Muscle of back (tissue), 11 donors: ENCODE results near the gene IFT74. TPM values are rescaled to one million over a fixed set of nuclear protein-coding genes. Genes with fewer than 3 reads are reported as not detected.

Experiments used
- DNase-seq, 3 donors: peaks; one replicate each; pipeline versions ENCODE4 v3.0.0 to v3.0.0-alpha.2; 2013
- polyA plus RNA-seq, 10 donors: library from polyadenylated mRNA; unstranded; fragments of 120-200 nt; gene quantifications; one replicate each; pipeline ENCODE4 v1.2.1, GENCODE V29; 2013; ENCODE audit not compliant: insufficient read length in 10 of 10

The IFT74 gene
- polyA plus RNA-seq, 10 donors = 11.2 to 17.5 (median 14.4) TPM

DNA sequence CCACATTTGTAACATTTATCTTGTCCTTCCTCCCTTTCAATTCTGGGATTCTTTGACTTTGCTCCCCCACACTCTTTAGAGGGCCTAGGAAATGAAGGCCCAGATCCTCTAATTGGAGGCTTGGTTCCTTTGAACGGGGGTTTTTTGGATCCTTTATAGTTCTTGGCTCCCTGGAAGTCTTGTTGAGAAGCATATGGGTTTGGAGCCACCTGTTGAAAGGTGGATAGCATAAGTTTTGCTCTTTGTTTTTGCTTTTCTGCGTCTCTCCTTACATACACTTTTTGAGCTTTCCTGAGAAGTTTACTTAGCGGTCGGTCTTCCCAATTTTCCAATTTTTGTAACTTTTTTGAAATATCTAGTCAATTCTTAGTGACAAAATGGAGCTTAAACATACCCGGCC, 17.8 kb downstream of the IFT74 start:
- DNase-seq = no peak

DNA sequence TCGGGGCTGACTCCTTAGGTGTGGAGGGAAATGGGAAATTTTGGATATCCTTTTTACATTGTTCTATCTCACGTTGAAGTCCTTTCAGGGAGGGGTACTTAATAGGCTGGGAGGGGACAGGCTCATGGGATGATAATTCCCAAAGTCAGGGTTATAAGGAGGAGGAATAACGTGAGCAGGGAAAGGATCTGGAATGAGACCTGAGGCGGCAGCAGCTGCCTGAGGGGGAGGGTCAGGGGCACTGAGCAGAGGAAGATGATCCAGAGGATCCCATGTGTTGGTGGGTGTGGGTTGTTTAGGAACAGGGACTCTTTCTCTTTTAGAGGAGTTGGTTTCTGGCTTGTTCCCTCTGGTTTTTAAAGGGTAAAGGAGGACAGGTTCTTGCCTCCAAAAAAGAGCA, 18.7 kb downstream of the IFT74 start:
- DNase-seq = no peak

DNA sequence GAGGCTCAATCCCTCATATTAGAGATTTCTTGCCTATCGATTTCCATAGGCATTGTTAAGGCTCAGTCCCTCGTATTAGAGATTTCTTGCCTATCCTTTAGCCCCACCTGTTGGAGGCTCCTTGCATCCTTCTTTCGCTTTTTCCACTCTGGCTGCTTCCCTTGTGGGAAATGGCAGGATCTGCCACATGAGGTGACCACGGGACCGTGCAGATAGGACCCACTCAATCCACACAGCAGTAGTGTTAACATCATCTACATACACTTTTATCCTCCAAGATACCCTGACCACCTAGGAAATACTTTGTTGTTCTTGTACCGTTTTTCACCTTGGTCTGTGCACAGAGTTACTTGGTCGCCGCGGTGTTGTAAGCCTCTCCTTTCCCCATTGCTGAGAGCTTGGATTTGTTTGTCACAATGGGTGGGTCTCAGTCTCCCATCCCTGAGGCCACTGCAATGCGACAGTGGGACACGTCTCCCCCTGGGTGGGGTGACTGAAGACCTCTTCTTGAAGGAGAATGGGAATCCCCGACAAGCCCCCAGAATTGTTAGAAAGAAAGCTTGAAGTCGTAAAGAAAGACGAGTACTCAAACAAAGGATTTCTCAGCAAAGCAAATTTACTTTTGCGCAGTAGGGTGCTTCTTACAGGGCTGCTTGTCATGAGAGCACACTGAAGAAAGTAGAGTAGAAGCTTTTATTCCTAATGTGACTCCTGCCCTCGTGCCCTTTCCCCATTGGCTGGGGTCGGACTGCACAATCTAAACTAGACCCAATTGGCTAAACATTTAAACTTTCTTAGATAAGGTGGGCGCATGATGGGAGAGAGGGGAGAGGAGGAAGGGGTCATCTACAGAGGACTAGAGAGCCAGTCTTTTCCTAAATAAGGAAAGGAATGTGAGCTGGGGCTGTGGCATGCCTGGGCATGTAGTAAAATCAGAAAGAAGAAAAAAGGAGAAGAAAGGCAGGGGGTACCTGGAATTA, 19.8 kb downstream of the IFT74 start:
- peak; percentile 13 to 39 (median 36) for DNase-seq

DNA sequence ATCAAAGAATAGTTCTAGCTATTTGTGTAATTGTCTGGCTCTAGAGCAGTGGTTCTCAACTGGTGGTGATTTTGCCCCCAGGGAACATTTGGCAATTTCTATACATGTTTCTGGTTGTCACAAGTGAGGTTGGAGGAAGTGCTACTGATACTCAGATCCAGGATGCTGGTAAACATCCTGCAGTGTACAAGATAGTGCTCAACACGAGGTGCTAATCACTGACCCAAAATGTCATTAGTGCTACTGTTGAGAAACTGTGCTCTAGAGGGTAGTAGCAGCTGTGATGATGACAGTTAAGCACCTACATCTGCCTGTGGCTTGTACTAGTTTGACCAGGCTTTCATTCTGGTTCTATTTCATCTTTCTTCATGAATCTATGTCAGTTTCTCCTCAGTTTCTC, 27.1 kb downstream of the IFT74 start:
- DNase-seq = no peak

DNA sequence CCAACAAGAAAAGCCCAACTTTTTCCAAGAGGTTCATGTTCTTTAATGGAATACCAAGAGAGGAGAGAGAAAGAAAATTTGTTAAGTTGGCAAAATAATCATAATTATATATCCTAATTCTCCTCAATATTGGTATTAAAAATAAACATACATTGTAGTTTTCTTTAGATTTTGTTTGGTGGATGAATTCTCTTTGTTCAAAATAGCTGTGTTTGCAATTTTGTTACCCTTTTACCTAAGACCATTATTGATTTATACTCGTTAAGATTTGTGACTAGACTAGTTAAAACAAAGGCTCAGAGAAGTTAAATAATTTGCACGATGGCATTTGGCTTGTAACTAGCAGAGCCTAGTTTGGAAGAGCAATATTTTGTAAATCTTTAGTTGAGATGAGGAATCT, 39.6 kb downstream of the IFT74 start:
- DNase-seq = no peak

DNA sequence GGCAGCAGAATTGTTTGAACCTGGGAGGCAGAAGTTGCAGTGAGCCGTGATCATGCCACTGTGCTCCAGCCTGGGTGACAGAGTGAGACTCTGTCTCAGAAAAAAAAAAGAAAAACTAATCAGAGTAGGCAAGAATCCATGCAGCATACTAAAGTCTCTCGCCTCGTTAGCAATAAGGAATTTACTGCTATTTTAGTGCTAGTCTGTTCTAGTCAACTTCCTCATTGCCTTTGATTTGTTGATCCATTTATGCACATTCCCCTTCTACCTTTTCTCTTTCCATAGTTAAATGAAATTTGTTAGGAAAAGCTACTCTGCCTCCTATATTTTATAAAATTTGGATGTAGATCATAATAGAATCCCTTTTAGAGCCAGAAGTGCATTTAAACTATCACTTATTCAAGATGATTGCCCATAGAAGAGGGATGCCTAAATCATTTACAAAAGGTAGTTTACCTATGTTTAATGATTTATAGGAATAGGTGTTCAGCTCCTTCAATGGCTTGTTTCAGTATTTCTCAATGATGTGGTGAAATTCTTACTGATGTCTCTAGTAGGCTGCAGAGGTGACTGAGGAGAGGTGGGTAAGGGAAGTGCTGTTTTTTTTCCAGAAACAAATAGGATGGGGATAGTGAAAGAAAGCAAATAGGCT, 47.3 kb downstream of the IFT74 start:
- no peak for DNase-seq

DNA sequence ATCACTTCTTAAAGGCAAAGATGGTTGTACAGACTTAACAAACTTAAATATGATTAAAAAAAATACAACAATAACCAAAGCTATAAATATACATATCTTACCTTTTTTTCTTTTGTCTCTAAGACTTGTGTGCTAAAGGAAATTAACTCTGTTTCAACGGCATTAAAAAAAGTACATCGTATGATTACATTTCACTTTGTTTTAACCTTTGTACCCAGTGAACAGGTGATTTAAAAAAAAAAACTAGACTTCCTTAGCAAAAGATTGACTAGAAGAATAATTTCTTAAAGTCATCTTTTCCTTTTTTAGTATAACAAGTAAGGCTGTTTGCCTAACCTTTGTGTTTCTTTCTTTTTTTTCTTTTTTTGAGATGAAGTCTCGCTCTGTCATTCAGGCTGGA, 49.3 kb downstream of the IFT74 start, which contains the start of gene LRRC19:
LRRC19 (minus strand) TSS at position 182 of the 400 bp plus-strand sequence. CDS start 5,978 bp downstream, outside the sequence.
- no peak for DNase-seq

DNA sequence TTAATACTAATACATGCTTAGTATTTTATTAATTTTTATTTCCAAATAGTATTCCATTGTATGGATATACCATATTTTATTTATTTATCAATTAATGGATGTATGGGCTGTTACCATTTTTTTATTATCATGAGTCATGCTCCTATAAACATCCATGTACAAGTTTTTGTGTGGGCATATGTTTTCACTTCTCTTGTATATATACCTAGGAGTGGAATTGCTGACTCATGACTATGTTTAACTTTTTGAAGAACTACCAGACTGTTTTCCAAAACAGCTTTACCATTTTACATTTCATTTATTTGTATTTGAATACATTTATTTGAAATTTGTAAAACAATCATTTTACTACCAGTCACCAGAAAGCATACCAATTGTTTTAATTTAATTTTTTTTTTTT, 63.4 kb downstream of the IFT74 start:
- no peak for DNase-seq

DNA sequence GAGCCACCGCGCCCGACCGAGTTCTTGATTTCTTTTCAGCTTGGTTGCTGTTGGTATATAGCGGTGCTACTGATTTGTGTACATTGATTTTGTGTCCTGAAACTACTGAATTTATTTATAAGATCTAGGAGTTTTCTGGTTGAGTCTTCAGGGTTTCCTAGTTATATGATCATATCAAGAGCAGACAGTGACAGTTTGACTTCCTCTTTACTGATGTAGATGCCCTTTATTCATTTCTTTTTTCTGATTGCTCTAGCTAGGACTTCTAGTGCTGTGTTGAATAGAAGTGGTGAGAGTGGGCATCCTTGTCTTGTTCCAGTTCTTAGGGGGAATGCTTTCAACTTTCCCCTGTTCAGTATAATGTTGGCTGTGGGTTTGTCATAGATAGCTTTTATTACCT, 66.7 kb downstream of the IFT74 start:
- no peak for DNase-seq

DNA sequence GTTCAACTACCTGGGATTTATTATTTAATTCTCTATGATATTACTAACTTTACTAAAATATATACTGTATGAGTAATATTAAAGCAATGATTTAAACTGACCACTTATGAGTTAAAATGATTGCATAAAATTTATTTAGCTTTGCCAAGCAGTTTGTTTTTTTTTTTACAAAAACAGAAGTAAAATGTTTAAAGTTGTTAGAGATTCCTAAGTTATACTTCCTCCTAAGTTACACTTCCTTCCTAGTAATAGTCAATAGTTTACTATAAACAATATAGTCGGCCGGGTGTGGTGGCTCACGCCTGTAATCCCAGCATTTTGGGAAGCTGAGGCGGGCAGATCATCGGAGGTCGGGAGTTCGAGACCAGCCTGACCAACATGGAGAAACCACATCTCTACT, 73.0 kb downstream of the IFT74 start:
- DNase-seq = no peak

DNA sequence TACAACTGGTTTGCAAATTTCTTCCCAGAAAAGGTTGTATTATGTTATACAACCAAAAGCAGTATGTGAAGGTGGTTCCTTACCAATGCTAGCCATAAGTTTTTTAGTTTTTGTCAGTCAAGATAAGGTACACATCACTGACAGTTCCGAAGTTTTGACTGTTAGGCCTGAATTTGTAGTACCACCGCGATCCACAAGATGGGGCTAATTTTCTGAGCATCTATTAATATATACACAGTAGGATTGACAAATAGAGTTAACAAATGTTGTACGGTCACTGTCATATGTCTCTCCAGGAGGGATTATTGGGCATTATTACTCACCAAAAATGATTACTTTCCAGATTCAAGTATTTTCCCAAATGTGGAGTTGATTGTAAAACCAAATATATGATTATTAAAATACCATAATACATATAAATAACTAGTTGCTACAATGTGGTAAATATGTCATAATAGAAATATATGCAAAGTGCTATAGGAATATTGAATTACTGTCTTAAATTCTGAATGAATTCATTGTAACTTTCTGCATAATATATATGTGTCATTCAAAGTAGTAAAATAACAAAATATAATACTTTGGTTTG, 77.7 kb downstream of the IFT74 start:
- peak; percentile 41 to 70 (median 61) for DNase-seq

DNA sequence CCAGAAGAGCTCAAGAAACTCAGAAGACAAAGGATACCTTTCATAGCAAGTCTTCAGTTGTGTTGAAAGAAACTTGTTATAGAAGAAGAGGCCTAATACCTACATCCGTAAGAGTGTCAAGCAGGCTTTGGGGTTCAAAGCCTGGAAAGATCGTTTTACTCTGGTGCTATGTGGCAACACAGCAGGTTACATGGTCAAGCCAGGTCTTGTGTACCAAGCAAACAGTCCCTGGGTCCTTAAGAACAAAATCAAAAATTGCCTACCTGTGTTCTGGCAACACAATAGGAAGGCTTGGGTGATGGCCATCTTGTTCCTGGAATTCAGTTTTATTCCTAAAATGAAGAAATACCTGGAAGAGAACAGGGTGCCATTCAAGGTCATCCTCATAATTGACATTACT, 81.3 kb downstream of the IFT74 start:
- no peak for DNase-seq

DNA sequence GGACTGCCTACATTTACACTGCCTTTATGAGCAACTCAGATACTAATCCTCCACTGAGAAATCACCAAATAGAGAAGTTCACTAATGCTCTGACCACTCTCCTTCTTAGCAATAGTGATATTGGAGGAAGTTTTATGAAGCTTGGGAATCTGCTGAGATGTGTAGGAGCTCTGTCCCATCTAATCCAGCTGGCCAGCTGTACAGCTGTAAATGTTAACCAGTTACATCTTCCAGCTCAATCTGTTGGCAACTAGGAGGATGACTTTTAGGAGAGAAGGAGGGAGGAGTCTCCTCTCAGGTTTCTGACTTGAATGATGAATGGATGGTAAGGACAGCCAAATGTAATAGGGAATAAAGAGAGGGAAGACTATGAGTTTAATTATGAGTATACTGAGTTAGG, 85.5 kb downstream of the IFT74 start:
- no peak for DNase-seq

DNA sequence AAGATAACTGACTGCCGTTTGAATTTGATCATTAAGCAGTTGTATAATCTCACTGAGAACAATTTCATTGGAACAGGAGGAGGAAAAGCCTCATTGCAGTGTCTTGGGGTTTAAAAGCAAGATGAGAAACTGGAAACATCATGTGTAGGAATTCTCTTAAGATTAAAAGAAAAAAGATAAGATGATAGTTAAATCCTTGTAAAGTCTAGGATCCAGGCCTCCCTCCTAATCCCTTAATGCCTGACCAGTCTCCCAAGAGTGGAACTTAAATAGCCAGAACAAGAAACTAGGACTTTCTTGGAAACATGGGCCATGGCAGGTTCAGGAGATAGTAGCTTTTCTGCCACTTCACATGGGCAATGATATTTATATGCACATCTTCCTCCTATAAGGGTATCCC, 86.3 kb downstream of the IFT74 start:
- DNase-seq = no peak

DNA sequence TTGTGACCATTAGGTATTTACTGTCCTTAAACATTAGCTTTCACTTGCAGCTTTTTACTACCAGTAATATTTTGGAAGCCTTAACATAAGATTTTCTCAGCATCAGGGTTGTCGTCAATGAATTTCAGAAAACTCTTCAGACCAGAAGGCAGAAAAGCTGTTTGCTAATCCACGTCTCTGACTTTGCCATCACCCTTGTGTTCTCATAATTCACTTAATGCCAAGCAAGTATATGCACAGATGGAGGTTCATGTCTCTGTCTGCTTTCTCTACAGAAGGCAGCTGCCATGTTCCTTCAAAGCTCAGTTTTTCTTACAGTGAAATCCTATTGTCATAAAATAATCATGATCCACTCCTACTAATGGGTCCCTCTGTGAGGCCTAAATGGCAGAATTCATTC, 87.0 kb downstream of the IFT74 start:
- DNase-seq = no peak

DNA sequence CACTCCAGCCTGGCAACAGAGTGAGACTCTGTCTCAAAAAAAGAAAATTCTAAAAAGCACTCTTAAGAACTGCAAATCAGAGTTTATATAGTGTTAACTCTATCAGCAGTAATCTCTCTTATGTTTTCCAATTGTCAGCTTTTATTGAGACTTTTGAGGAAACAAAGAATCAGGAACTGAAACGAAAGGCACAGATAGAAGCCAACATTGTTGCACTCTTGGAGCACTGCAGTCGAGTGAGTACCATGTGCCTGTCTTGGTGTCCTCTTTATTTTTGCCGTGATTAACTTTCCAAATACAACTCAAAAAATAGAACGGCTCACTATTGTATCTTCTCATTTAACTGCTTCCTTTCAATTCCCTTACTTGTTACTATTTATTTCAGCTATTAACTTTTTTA, 90.9 kb downstream of the IFT74 start:
- DNase-seq = peak in 1 of 3 donors; percentile 8

DNA sequence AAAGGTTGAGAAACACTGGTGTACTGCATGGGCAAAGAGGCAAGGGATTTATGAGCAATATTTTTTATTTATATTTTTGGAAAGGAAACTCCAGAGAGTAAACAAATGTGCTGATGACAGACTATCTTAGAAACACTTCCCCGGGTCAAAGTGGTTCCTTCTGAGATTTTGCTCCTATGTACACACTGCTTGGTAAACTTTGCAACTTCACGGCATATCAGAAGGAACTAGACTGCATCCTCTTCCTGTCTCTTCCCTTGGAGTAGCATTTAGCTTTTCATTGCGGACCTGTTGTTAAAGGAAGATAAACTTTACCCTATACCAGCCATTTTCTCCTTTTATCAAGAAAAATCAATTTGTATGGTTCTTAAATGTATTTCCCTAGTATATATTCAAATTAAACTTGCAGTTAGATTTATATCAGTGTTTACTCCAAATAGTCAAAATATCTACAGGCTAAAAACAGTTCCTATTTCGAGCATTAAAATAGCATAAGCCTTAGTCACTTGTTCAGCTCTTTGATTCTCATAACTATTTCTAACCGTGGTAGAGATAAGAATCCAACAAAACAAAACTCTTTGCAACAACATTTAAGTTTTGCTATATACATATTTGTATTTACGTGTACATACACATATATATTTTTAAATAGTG, 97.3 kb downstream of the IFT74 start:
- DNase-seq = no peak

DNA sequence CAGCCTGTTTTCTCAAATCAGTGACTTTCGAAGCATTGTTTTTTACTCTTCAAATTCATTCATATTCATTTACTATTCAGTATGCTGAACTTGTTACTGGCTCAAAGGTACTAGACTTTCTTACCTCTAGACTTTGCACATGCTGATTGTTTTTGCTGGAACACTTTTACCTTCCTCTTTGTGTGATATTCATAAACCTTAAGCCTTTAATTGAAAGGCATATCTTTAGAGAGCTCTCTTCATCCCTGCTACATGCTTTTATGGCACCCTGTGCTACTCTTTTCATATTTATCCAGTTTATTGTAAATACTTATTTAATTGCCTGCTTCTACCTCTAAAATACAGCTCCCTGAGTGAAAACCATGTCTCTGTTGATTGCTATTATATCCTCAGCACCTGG, 97.9 kb downstream of the IFT74 start:
- no peak for DNase-seq

DNA sequence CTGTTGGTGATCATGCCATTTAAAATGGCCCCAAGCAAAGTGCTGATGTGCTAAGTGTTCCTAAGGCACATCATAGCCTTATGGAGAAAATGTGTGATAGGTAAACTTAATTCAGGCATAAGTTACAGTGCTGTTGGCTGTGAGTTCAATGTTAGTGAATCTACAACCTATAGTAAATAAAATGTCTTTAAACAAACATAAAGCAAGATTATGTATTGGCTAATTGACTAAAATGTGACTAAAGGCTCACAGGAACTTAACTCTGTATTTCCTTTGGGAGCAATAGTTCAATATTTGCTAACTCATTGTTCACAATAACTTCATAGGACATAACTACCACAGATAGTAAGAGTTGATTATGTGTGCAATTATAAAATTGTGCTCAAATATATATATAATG, 98.6 kb downstream of the IFT74 start:
- no peak for DNase-seq

DNA sequence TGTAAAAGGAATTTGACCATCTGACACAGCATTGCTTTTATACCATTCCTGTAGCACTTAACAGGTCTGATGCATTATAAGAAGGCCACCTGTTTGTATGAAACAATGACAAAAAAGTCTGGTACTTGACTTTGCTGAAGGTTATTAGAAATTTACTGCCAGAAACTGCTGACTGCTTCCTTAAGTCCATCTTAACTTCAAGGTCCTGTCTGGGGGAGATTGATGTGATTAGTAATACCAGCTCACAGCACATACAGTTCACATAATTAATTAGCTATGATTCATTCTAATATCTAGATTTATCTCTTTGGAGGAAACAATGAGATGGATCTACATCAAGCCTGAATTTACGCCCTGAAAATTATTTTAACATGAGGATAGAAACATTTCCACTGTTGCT, 103.2 kb downstream of the IFT74 start:
- DNase-seq = no peak

DNA sequence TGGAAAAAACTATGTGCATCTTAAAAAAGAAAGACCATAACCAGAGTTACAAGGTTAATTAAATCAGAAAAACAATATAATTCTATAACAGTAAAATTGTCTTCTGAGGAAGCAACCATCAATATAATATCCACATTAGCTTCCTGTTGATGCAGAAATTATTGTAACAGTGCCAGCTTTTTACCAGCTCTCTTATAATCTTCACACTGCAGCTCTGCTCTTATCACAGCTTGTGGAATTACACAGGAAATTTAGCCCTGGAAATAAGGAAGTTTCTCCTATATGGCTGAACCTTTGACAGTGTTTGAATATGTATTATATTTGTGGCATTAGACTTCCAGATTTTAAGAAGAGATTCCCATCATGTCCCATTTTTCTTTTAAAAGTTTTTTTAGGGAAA, 103.7 kb downstream of the IFT74 start:
- DNase-seq = no peak

DNA sequence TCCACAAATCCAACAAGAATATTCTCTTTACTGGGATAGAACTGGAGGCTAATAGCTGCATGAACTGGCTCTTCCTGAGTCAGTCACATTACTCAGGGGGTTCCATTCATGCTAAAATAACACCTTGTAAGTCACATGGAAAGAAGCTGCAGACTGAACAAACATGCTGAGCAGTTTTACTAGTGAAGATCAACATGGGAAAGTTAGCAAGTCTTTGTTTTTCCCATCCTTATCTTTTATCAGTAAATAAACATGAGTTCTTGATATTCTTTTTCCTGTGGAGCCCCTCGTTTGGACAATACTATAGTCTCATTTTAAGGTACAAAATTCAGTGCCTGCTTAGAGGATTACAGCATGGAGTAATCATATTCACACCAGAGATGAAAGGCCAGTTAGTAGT, 109.1 kb downstream of the IFT74 start:
- DNase-seq = no peak
